GM12874 (cell line): ENCODE measurements around the gene VSNL1.

Experiments used
- CTCF ChIP-seq: IDR thresholded peaks from 2 replicates; pipeline ENCODE4 v1.5.1; 2011; ENCODE audit warnings: low read depth, mild to moderate bottlenecking, control low read depth, low read length, moderate library complexity; ENCODE audit not compliant: insufficient read depth

VSNL1 gene

GRCh38 chr2:17625446-17625845 lies 85.0 kb downstream of the VSNL1 start:
- TF ChIP-seq CTCF, result no peak

- TF ChIP-seq CTCF, result no peak
Measured at GRCh38 chr2:17626986-17627385, 86.5 kb downstream of the VSNL1 start.

- no peak for TF ChIP-seq CTCF
Measured at GRCh38 chr2:17627434-17627833, 86.9 kb downstream of the VSNL1 start.

GRCh38 chr2:17628349-17629261 lies 88.1 kb downstream of the VSNL1 start:
- no peak for TF ChIP-seq CTCF

- no peak for TF ChIP-seq CTCF
Measured at GRCh38 chr2:17630089-17630488, 89.6 kb downstream of the VSNL1 start.

- TF ChIP-seq CTCF, result no peak
Measured at GRCh38 chr2:17634997-17635396, 94.5 kb downstream of the VSNL1 start.

GRCh38 chr2:17636257-17636656 lies 95.8 kb downstream of the VSNL1 start:
- no peak for TF ChIP-seq CTCF
